HG03045 (cell line): ENCODE results near the gene TGM1.
"Not testable (repeated sequence)": the region's sequence is repeated elsewhere in the genome, so short reads cannot be mapped to it uniquely, and the experiment has no call there.

Source experiments
- ATAC-seq: cut with Tn5 transposase; IDR thresholded peaks from one replicate; pipeline ENCODE4 v1.9.1; 2021; ENCODE audit warnings: mild to moderate bottlenecking, moderate library complexity; ENCODE audit not compliant: unreplicated experiment

Gene TGM1

DNA sequence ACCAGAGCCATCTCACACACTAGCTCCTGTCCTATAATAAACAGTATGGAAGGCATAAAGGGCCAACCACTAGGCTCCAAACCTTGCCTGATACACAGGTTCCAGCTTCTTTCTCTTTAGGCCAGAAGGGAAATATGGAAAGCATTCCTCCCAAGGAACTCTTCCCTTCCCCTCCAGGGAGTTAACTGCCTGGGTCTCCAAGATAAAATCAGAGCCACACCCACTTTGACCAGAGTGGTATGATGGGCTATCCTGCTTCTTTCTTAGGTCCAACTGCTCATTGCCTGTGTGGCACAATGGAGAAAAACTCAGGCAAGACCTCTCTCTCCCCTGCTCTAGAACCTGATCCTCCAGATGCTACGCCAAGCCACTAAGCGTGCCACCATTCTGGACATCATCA is 55.4 kb downstream of the TGM1 start:
- ATAC-seq = no peak

DNA sequence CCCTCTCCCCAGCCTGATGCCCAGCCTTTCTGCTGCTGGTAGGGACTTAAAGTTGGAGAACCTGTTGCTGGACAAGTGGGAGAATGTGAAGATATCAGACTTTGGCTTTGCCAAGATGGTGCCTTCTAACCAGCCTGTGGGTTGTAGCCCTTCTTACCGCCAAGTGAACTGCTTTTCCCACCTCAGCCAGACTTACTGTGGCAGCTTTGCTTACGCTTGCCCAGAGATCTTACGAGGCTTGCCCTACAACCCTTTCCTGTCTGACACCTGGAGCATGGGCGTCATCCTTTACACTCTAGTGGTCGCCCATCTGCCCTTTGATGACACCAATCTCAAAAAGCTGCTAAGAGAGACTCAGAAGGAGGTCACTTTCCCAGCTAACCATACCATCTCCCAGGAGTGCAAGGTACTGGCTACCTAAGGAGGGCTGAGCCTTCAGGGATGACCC is 55.8 kb downstream of the TGM1 start:
- no peak for ATAC-seq

DNA sequence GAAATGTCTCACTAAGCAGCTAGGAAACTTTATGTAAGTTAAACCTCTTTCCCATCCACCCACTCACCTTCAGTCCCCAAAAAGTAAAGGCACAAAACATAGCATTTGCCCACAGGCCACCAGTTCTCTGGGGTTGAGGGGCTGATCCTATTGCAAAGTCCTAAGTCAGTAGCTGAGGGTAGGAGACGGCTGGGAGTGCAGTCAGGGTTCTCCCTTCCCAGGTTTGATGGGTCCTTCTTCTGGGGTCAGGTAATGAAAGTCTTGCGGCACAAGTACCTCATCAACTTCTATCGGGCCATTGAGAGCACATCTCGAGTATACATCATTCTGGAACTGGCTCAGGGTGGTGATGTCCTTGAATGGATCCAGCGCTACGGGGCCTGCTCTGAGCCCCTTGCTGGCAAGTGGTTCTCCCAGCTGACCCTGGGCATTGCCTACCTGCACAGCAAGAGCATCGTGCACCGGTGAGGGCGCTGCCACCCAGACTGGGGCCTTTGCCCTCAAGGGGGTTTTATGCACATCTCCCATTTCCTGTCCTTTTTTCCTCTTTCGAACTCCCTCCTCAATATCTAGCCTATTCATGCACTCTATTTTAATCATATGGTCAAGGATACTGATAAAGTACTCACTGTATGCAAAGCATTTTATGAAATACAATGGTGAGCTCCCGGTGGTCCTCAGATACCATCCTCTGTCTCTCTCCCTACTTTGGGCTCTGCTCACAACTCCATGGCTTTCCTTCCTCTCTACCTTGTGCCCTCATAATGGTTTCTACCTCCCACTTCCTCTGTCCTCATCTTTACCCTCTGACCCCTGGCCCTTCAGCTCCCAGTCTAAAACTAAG is 56.5 kb downstream of the TGM1 start:
- no peak for ATAC-seq

DNA sequence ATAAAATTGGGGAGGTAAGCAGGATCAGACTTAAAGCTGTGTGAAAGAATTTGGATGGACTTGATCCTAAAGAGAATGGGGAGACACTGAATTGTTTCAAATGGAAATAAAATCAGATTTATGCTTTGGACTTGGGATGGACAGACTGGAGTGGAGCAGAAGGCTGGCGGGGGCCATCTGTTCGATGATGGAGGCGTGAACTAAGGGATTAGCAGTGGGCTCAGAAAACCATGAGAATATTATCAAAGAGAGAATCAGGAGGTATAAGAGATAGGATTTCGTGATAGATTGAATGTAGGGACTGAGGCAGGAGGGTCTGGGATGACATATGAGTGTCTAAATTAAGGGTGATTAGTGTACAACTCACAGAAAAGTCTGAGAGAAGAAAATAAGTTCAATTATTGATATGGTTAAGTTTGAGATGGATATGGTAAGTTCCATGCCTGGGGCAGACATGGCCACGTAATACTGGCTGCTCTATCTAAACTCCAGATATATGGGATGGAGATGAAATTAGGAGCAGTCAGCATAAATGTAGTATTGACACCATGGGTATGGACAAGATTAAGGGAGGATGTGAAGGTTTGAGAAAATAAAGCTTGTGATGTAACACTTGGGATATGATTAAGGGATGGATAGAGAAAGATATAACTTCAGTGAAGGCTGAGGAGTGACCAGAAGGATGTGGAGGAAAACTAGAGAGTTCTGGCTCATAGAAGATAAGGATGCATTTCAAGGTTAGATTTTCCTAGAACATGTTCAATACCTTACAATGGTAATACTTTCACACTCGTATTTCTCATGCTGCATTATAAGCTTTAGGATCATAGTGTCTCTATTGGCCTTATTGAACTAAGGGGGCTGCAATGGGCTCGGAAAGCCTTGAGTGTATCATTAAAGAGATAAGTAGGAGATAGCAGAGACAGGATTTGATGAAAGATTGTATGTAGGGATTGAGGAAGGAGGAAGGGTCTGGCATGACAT is 58.5 kb downstream of the TGM1 start:
- no peak for ATAC-seq

DNA sequence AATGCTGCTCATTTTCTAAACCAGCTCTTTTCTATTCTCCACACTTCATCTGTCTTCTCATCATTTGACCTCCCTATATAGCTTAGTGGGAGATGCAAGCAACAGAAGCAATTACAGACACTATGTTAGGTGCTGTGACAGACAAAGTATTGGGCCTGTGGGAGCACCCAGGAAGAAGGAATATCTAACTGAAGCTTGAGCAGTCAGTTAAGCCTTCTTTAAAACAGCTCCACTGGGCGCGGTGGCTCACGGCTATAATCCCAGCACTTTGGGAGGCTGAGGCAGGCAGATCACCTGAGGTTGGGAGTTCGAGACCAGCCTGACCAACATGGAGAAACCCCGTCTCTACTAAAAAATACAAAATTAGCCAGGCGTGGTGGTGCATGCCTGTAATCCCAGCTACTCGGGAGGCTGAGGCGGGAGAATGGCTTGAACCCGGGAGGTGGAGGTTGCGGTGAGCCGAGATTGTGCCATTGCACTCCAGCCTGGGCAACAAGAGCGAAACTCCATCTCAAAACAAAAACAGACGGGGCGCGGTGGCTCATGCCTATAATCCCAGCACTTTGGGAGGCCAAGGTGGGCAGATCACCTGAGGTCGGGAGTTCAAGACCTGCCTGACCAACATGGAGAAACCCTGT is 59.6 kb downstream of the TGM1 start:
- ATAC-seq = not testable (repeated sequence)

DNA sequence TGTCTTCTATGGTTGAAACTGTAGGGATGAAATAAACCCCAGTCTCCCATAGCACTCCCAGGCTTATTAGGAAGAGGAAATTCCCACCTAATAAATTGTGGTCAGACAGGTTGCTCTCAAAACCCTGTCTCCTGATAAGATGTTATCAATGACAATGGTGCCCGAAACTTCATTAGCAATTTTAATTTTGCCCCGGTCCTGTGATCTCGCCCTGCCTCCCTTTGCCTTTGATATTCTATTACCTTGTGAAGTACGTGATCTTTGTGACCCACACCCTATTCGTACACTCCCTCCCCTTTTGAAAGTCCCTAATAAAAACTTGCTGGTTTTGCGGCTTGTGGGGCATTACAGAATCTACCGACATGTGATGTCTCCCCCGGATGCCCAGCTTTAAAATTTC is 60.4 kb downstream of the TGM1 start:
- not testable (repeated sequence) for ATAC-seq
